Lower leg skin (tissue), 4 donors: Measurements from ENCODE around the gene GTSE1. TPM values are rescaled to one million over a fixed set of nuclear protein-coding genes. Genes with fewer than 3 reads are reported as not detected.
"Not testable (repeated sequence)": the region's sequence is repeated elsewhere in the genome, so short reads cannot be mapped to it uniquely, and the experiment has no call there.

ENCODE experiments used
- DNase-seq, 2 donors: peaks; one replicate each; pipeline ENCODE4 v3.0.0-alpha.2; 2019; ENCODE audit warnings: low spot score in 2 of 2
- H3K4me3 ChIP-seq: fragments of 200-600 bp; sonication (generic); 2 replicates; pipeline ENCODE4 v1.5.1; 2017; ENCODE audit warnings: mild to moderate bottlenecking, low read depth; ENCODE audit not compliant: poor library complexity, severe bottlenecking
- POLR2A ChIP-seq, 2 donors: fragments of 450-650 bp; IDR thresholded peaks; one replicate each; pipeline ENCODE4 v1.6.1; 2016 to 2017; ENCODE audit warnings: antibody characterized with exemption in 2 of 2, mild to moderate bottlenecking in 1 of 2, moderate library complexity in 1 of 2
- WGBS, 2 donors: methylation state at CpG; one replicate each; pipeline ENCODE4 v1.1.5; 2018; 5-methylcytosine and 5-hydroxymethylcytosine counted together
- intact Hi-C: fragments of 100-400 bp; cut with DNase I; formaldehyde crosslinking; loops from one replicate; pipeline ENCODE4 v1.15.0; 2023; ENCODE audit warnings: low total_unique reads
- total RNA-seq, 4 donors: library from RNA; depleted of rRNA; stranded (reverse); fragments of >200 nt; gene quantifications; one replicate each; pipeline ENCODE4 v1.1.0, GENCODE V29; 2016
- TF ChIP-seq, protein P1 (sequence below), 3 donors: fragments of 450-650 bp; IDR thresholded peaks; one replicate each; pipeline ENCODE4 v1.5.1; 2016; ENCODE audit warnings: antibody characterized with exemption in 3 of 3, mild to moderate bottlenecking in 3 of 3, moderate library complexity in 2 of 3

GTSE1 gene
- total RNA-seq, 4 donors from 2014 or later = 0.44 to 1.5 (median 0.91) TPM

DNA sequence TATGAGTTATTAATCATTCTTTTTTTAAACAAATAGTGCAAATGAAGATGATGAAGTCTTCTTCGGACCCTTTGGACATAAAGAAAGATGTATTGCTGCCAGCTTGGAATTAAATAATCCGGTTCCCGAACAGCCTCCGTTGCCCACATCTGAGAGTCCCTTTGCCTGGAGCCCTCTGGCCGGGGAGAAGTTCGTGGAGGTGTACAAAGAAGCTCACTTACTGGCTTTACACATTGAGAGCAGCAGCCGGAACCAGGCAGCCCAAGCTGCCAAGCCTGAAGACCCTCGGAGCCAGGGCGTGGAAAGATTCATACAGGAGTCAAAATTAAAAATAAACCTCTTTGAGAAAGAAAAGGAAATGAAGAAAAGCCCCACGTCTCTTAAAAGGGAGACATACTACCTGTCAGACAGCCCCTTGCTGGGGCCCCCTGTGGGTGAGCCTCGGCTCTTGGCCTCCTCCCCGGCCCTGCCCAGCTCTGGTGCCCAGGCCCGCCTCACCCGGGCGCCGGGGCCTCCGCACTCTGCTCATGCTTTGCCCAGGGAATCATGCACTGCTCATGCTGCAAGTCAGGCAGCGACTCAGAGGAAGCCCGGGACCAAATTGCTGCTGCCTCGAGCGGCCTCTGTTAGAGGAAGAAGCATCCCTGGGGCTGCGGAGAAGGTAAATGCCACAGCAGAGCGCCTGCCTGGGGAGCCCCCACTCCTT is 11.8 kb downstream of the GTSE1 start:
- intact Hi-C loops = no loop called here
- no peak overlapping the region for H3K4me3 ChIP-seq
- no peak for DNase-seq
- TF ChIP-seq POLR2A (IDR thresholded peaks at IDR 0.05) = no peak
- TF ChIP-seq, protein P1, sequence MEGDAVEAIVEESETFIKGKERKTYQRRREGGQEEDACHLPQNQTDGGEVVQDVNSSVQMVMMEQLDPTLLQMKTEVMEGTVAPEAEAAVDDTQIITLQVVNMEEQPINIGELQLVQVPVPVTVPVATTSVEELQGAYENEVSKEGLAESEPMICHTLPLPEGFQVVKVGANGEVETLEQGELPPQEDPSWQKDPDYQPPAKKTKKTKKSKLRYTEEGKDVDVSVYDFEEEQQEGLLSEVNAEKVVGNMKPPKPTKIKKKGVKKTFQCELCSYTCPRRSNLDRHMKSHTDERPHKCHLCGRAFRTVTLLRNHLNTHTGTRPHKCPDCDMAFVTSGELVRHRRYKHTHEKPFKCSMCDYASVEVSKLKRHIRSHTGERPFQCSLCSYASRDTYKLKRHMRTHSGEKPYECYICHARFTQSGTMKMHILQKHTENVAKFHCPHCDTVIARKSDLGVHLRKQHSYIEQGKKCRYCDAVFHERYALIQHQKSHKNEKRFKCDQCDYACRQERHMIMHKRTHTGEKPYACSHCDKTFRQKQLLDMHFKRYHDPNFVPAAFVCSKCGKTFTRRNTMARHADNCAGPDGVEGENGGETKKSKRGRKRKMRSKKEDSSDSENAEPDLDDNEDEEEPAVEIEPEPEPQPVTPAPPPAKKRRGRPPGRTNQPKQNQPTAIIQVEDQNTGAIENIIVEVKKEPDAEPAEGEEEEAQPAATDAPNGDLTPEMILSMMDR (IDR thresholded peaks at IDR 0.05) = no peak
- WGBS, 2 donors = 72 to 78% methylated on average over 23 of the region's 23 CpGs

DNA sequence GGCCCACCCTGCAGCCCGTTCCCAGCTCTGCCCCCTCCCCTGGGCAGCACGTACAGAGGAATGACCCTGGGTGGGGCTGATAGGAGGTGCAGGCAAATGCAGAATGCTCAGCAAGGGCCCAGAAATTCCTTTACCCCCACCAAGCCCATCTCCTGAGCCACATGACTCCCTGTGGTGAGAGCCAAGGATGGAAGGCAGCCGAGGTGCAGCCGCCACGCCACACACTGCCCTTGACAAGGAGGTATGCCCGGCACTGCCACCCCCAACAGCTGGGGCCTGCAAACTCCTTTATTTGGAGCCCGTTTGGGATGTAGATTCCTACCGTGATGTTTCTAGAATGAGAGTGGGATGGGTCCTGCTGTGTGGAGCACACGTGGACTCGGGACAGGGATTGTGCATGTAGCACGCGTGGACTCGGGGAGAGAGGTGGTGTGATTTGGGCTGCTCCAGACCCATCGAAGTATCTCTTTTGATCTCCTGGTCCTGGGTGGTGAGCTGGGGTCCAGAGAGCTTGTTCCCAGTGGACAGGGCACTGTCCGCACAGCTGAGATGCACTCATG is 12.9 kb downstream of the GTSE1 start:
- no peak for TF ChIP-seq POLR2A (IDR thresholded peaks at IDR 0.05)
- TF ChIP-seq, protein P1 (IDR thresholded peaks at IDR 0.05) = no peak
- intact Hi-C loops = loop anchor here (5.0 kb wide), 2 partner anchors 187 to 312 kb away; no protein-coding TSS in a partner anchor
- WGBS, 2 donors = 94 to 98% methylated on average over 15 of the region's 15 CpGs
- no peak overlapping the region for H3K4me3 ChIP-seq
- DNase-seq = no peak

DNA sequence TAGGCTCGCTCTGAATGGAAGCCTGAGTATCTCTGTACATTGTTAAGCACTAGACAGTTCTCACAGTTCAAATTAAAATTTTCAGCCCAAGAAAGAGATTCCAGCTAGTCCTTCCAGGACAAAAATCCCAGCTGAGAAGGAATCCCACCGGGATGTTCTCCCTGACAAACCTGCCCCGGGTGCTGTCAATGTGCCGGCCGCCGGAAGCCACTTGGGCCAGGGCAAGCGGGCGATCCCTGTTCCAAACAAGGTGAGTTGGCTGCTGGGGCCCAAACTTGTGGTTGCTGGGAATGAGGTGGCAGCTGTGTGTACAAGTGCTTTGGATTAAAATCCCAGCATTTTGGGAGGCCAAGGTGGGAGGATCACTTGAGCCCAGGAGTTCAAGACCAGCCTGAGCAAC is 15.4 kb downstream of the GTSE1 start:
- no peak for DNase-seq
- TF ChIP-seq, protein P1 (IDR thresholded peaks at IDR 0.05) = no peak
- no peak for TF ChIP-seq POLR2A (IDR thresholded peaks at IDR 0.05)
- H3K4me3 ChIP-seq = no peak overlapping the region
- intact Hi-C loops = loop anchor here (5.0 kb wide), 2 partner anchors 190 to 315 kb away; no protein-coding TSS in a partner anchor
- 94 to 98% methylated on average over 8 of the region's 8 CpGs for WGBS, 2 donors

DNA sequence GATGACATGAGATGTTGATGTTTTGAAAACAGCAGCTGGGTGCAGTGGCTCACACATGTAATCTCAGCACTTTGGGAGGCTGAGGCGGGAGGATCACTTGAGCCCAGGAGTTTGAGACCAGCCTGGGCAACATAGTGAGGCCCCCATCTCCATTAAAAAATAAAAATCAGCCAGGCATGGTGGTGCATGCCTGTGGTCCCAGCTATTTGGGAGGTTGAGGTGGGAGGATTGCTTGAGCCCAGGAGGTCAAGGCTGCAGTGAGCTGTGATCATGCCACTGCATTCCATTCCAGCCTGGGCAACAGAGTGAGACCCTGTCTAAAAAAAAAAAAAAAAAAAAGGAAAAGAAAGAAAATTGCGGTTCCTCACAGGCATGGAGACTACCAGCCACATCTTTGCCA is 16.2 kb downstream of the GTSE1 start:
- H3K4me3 ChIP-seq, DNase-seq: not testable (repeated sequence)
- intact Hi-C loops = loop anchor here (5.0 kb wide), 2 partner anchors 191 to 316 kb away; no protein-coding TSS in a partner anchor
- WGBS, 2 donors = 98% methylated on average over 2 of the region's 2 CpGs

DNA sequence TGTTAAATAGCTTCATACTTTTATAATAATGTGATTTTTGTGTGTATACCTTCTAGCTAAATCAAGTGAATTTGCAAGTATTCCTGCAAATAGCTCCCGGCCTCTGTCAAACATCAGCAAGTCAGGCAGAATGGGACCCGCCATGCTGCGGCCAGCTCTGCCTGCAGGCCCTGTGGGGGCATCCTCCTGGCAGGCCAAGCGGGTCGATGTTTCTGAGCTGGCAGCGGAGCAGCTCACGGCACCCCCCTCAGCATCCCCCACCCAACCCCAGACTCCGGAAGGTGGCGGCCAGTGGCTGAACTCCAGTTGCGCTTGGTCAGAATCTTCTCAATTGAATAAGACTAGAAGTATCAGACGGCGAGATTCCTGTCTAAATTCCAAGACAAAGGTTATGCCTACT is 19.3 kb downstream of the GTSE1 start:
- no peak overlapping the region for H3K4me3 ChIP-seq
- 91 to 94% methylated on average over 12 of the region's 12 CpGs for WGBS, 2 donors

DNA sequence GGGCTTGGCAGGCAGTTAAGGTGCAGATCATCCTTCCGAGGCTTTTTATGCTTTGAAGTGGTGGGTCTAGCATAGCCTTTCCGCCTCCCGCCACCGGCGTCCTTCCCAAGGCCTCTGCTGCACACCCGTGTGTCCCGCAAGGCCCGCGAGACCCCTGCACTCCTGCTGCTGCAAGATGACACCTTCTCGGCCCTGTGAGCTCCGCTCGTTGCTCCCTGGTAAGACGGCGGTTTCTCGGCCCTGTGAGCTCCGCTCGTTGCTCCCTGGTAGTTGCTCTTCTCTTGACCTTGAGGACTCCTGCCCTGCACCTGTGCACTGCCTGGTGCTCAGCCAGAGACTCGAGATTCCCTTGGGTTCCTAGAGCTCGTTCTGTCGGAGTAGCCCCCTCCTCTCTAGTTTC is 21.0 kb downstream of the GTSE1 start:
- intact Hi-C loops = no loop called here
- 95 to 97% methylated on average over 20 of the region's 20 CpGs for WGBS, 2 donors
- TF ChIP-seq, protein P1 (IDR thresholded peaks at IDR 0.05) = no peak
- no peak for TF ChIP-seq POLR2A (IDR thresholded peaks at IDR 0.05)
- no peak overlapping the region for H3K4me3 ChIP-seq
- DNase-seq = no peak

More for the DNA sequence above, 19.3 kb downstream of the GTSE1 start:
- TF ChIP-seq, protein P1 (IDR thresholded peaks at IDR 0.05) = no peak
- TF ChIP-seq POLR2A (IDR thresholded peaks at IDR 0.05) = no peak
- intact Hi-C loops = no loop called here
- no peak for DNase-seq
